Fibroblast of lung (primary cell): Measurements from ENCODE around the gene ISOC2.

ENCODE experiments used
- CTCF ChIP-seq, 2 donors: IDR thresholded peaks in 1 of 2; conservative IDR thresholded peaks in 1 of 2; 1 replicate in 1 of 2; 2 replicates in 1 of 2; pipeline ENCODE4 v1.5.1; 2011 to 2012; ENCODE audit warnings: low read length in 2 of 2, control low read depth in 1 of 2, inconsistent platforms in 1 of 2, low read depth in 1 of 2, mild to moderate bottlenecking in 1 of 2
- EZH2 ChIP-seq: IDR thresholded peaks from 2 replicates; pipeline ENCODE4 v1.5.1; 2012; ENCODE audit warnings: low read length, control low read depth, mild to moderate bottlenecking; ENCODE audit errors: missing control alignments

DNA sequence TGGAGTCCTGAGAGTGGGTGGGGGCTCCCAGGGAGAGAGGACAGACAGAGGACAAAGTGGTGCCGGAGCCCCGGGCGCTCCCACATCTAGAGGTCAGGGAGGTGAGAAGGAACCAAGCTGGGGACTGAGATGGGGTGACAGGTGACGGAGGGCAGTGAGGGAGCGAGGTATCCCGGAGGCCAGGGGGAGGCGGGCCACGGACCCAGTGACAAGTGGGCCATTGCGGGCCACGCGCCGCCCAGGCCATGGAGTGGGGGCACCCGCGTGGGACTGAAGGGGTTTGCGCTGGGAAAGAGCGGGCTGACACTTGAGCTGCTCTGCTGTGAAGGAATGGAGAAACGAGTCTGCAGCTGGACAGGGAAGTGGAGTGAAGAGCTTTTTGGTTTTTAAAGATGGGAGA lies 17.6 kb upstream of the ISOC2 start:
- TF ChIP-seq CTCF (conservative IDR thresholded peaks at IDR 0.05 in 1 of 2, IDR thresholded peaks at IDR 0.05 in 1 of 2; ENCODE audit: low read depth in 1 of 2, low read length in 2 of 2) (no peak), EZH2 (no peak)
